Cardiac muscle cell (in vitro differentiated cells and primary cell): ENCODE data around the gene RXFP3. TPM values are rescaled to one million over a fixed set of nuclear protein-coding genes. Genes with fewer than 3 reads are reported as not detected.
"Not testable (repeated sequence)": the region's sequence is repeated elsewhere in the genome, so short reads cannot be mapped to it uniquely, and the experiment has no call there.

Experiments
- DNase-seq, 2 donors: peaks; one replicate each; pipeline versions ENCODE4 v3.0.0 to v3.0.0-alpha.2; 2010 to 2017; ENCODE audit warnings: low read depth in 1 of 2, low spot score in 1 of 2
- H3K27ac ChIP-seq: fragments of 200-600 bp; sonication (generic); 2 replicates; pipeline ENCODE4 v1.5.1; 2016
- H3K27me3 ChIP-seq: fragments of 200-600 bp; sonication (generic); 2 replicates; pipeline ENCODE4 v1.6.0; 2016; ENCODE audit warnings: control low read depth
- H3K36me3 ChIP-seq: fragments of 200-600 bp; sonication (generic); 2 replicates; pipeline ENCODE4 v1.5.1; 2016; ENCODE audit warnings: control low read depth
- H3K4me1 ChIP-seq: fragments of 200-600 bp; sonication (generic); 2 replicates; pipeline ENCODE4 v1.8.1; 2017; ENCODE audit warnings: low read depth, mild to moderate bottlenecking, mixed run types
- H3K4me3 ChIP-seq: fragments of 200-600 bp; sonication (generic); 2 replicates; pipeline ENCODE4 v1.5.1; 2016; ENCODE audit warnings: mild to moderate bottlenecking
- H3K9me3 ChIP-seq: fragments of 200-600 bp; sonication (generic); 2 replicates; pipeline ENCODE4 v1.5.1; 2017; ENCODE audit warnings: low read depth, mild to moderate bottlenecking, control low read depth
- CTCF ChIP-seq: IDR thresholded peaks from 2 replicates; pipeline ENCODE4 v1.5.1; 2012; ENCODE audit warnings: low read depth, mild to moderate bottlenecking, low read length
- polyA plus RNA-seq: library from polyadenylated mRNA; unstranded; fragments of >200 nt; fragmentation: Nextera tagmentation; extraction: Ambion mirVana; gene quantifications from 2 replicates; pipeline ENCODE4 v1.2.1, GENCODE V29; 2016
- total RNA-seq: library from RNA; depleted of rRNA; stranded (reverse); fragments of >200 nt; gene quantifications from 2 replicates; pipeline ENCODE4 v1.2.3, GENCODE V29; 2016

RXFP3 gene
- total and polyA plus RNA-seq, 2 experiments from 2014 or later, result not detected

- no peak for DNase-seq
- peaks cover 26% of the 10 kb centered on the region for H3K27me3 ChIP-seq
- no peak overlapping the region for H3K4me3 ChIP-seq
- no peak for TF ChIP-seq CTCF
- no peak overlapping the region for H3K27ac ChIP-seq
- no peaks in the 10 kb centered on the region for H3K4me1 ChIP-seq
- H3K9me3 ChIP-seq, result no peaks in the 10 kb centered on the region
- H3K36me3 ChIP-seq, result no peaks in the 10 kb centered on the region
Observed at GRCh38 chr5:33941090-33941489, 4.9 kb downstream of the RXFP3 start.

GRCh38 chr5:33944543-33945132 lies 8.5 kb downstream of the RXFP3 start:
- TF ChIP-seq CTCF, result no peak
- Histone ChIP-seq H3K9me3 (no peaks in the 10 kb centered on the region), H3K27me3 (peaks cover 6% of the 10 kb centered on the region), H3K4me1 (no peaks in the 10 kb centered on the region), H3K27ac (no peak overlapping the region), H3K4me3 (no peak overlapping the region), H3K36me3 (no peaks in the 10 kb centered on the region)
- DNase-seq, result no peak

- H3K4me1 ChIP-seq, H3K36me3 ChIP-seq, DNase-seq, H3K27ac ChIP-seq, H3K9me3 ChIP-seq, H3K27me3 ChIP-seq, H3K4me3 ChIP-seq: not testable (repeated sequence)
Observed at GRCh38 chr5:33952175-33952574, 16.0 kb downstream of the RXFP3 start.

GRCh38 chr5:33957577-33958150 lies 21.5 kb downstream of the RXFP3 start:
- no peaks in the 10 kb centered on the region for H3K27me3 ChIP-seq
- no peak overlapping the region for H3K4me3 ChIP-seq
- DNase-seq, result no peak
- no peaks in the 10 kb centered on the region for H3K4me1 ChIP-seq
- H3K27ac ChIP-seq, result no peak overlapping the region
- no peak for TF ChIP-seq CTCF
- no peaks in the 10 kb centered on the region for H3K9me3 ChIP-seq
- H3K36me3 ChIP-seq, result no peaks in the 10 kb centered on the region

GRCh38 chr5:33958176-33958575 lies 22.0 kb downstream of the RXFP3 start:
- Histone ChIP-seq H3K4me3 (no peak overlapping the region), H3K9me3 (no peaks in the 10 kb centered on the region), H3K4me1 (no peaks in the 10 kb centered on the region), H3K36me3 (no peaks in the 10 kb centered on the region), H3K27ac (no peak overlapping the region), H3K27me3 (no peaks in the 10 kb centered on the region)
- no peak for TF ChIP-seq CTCF
- DNase-seq, result no peak

- no peak for DNase-seq
- H3K27ac ChIP-seq, result no peak overlapping the region
- TF ChIP-seq CTCF, result no peak
- H3K9me3 ChIP-seq, result no peaks in the 10 kb centered on the region
- H3K4me3 ChIP-seq, result no peak overlapping the region
- no peaks in the 10 kb centered on the region for H3K36me3 ChIP-seq
- no peaks in the 10 kb centered on the region for H3K27me3 ChIP-seq
- H3K4me1 ChIP-seq, result no peaks in the 10 kb centered on the region
Observed at GRCh38 chr5:33964132-33964700, 28.0 kb downstream of the RXFP3 start.
